Measurements from ENCODE around the gene STON2. TPM values are rescaled to one million over a fixed set of nuclear protein-coding genes. Genes with fewer than 3 reads are reported as not detected.

The STON2 gene
- total and polyA plus RNA-seq, 8 donors = 8.4 to 46.7 (median 12.3) TPM

DNA sequence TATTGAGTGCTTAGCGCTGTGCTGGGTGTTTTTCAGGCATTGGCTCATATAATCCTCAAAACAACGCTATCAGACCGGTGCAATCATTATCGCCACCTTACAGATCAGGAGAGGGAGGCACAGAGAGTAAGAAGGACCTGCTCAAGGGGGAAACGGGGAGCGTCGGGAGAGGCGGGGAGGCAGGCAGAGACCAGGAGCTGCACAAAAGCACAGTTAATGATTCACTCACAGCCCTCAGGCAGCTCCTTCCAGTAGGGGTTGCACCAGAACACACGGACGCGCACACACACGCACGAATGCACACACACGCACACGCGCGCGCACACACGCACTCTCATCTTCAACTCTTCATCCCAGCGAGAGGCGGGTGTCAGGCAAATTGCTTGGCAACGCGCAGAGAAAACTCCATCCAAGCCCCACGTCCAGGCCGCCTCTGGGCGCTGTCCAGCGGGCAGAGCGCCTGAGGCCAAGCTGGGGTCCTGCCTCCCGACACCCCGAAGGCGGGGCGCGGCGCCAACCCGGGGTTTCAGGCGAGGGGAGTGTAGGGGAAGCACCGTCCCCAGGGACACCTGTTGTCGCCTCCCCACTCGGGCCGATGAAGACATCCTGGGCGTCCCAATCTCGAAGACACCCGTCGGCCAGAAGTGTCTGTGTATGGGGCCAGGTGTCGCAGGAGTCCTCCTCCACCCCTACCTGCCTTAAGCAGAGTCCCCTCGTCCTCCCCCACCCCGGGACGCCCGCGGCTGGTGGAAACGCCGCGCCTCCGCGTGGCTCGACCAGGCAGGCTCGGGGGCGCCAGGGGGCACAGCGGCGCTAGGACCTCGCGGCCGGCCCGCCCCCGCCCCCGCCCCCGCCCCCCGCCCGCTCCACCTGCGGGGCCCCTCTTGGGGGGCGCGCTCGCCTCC is 35.5 kb upstream of the STON2 start:
- H3K9me3 ChIP-seq = no peaks in the 10 kb centered on the region
- H3K27me3 ChIP-seq = peaks cover 19 to 90% of the 10 kb centered on the region in 2 donors
- DNase-seq (peak in 3 of 4 donors; percentile 60 to 85 (median 69)), ATAC-seq (peak; percentile 62)
- peak overlapping the region; percentile 45 to 50 for H3K4me3 ChIP-seq
- no peaks in the 10 kb centered on the region for H3K36me3 ChIP-seq
- H3K4me1 ChIP-seq = peaks cover 6 to 24% of the 10 kb centered on the region in 2 donors
- no peak for TF ChIP-seq CTCF (IDR thresholded peaks at IDR 0.05)
- intact Hi-C loops (cut with DNase I) = no loop called here
- no peak overlapping the region for H3K27ac ChIP-seq

GRCh38 chr14:81435048-81435390 is 34.9 kb upstream of the STON2 start:
- intact Hi-C loops (cut with DNase I) = no loop called here
- ATAC-seq = no peak
- H3K27me3 ChIP-seq = peaks cover 19 to 90% of the 10 kb centered on the region in 2 donors
- TF ChIP-seq CTCF (IDR thresholded peaks at IDR 0.05) = no peak
- DNase-seq = no peak
- H3K9me3 ChIP-seq = no peaks in the 10 kb centered on the region
- H3K4me1 ChIP-seq = peaks cover 6 to 24% of the 10 kb centered on the region in 2 donors
- peak overlapping the region; percentile 45 to 50 for H3K4me3 ChIP-seq
- no peaks in the 10 kb centered on the region for H3K36me3 ChIP-seq
- no peak overlapping the region for H3K27ac ChIP-seq

- no peak for TF ChIP-seq CTCF (IDR thresholded peaks at IDR 0.05)
- DNase-seq = no peak
- intact Hi-C loops (cut with DNase I) = no loop called here
- ATAC-seq = no peak
- Histone ChIP-seq H3K36me3 (no peaks in the 10 kb centered on the region), H3K4me3 (no peak overlapping the region), H3K9me3 (no peaks in the 10 kb centered on the region), H3K27ac (peak overlapping the region in 1 of 2 donors; percentile 4), H3K27me3 (peaks cover 19 to 92% of the 10 kb centered on the region in 2 donors), H3K4me1 (peaks cover 6 to 24% of the 10 kb centered on the region in 2 donors)
Observed at GRCh38 chr14:81434230-81434629, 34.1 kb upstream of the STON2 start.

DNA sequence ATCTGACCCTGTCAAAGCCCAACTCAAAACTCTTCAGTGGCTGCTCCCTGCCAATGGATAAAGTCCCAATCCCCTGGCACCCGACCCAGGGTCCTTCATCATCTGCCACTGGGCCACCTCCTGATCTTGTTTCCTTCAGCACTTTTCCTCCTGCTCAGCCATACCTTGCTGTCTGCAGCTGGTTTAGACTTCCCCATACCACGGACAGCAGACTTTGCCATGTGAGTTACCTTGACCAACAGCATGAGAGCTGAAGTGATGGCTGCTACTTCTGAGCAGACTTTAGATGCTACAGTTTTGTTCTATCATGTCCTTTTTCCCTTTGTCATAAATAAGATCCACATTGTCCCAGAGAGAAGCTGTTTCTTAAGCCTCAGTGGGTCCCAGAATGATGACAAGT is 33.3 kb upstream of the STON2 start:
- ATAC-seq (no peak), DNase-seq (no peak)
- Histone ChIP-seq H3K27me3 (peaks cover 13 to 90% of the 10 kb centered on the region in 2 donors), H3K4me3 (no peak overlapping the region), H3K27ac (no peak overlapping the region), H3K4me1 (peaks cover 6 to 24% of the 10 kb centered on the region in 2 donors), H3K36me3 (no peaks in the 10 kb centered on the region), H3K9me3 (no peaks in the 10 kb centered on the region)
- no peak for TF ChIP-seq CTCF (IDR thresholded peaks at IDR 0.05)
- intact Hi-C loops (cut with DNase I) = no loop called here

- H3K27me3 ChIP-seq = peaks cover 3 to 90% of the 10 kb centered on the region in 2 donors
- no peaks in the 10 kb centered on the region for H3K36me3 ChIP-seq
- ATAC-seq (no peak), DNase-seq (no peak)
- H3K4me3 ChIP-seq = no peak overlapping the region
- intact Hi-C loops (cut with DNase I) = no loop called here
- H3K4me1 ChIP-seq = peaks cover 6 to 29% of the 10 kb centered on the region in 2 donors
- H3K9me3 ChIP-seq = no peaks in the 10 kb centered on the region
- no peak for TF ChIP-seq CTCF (IDR thresholded peaks at IDR 0.05)
- H3K27ac ChIP-seq = no peak overlapping the region
Observed at GRCh38 chr14:81432219-81432661, 32.1 kb upstream of the STON2 start.
